DND-41 (cell line): ENCODE results near the gene NPPA.

Experiments used
- CTCF ChIP-seq: IDR thresholded peaks from 2 replicates; pipeline ENCODE4 v1.5.1; 2012; ENCODE audit warnings: borderline replicate concordance, low read length, moderate library complexity, mild to moderate bottlenecking; ENCODE audit not compliant: poor library complexity, severe bottlenecking; ENCODE audit errors: extremely low read depth
- EZH2 ChIP-seq: IDR thresholded peaks from 3 replicates; pipeline ENCODE4 v1.6.1; 2012; ENCODE audit warnings: borderline replicate concordance, low read depth, mild to moderate bottlenecking, moderate library complexity, low read length, inconsistent platforms; ENCODE audit not compliant: severe bottlenecking

- TF ChIP-seq CTCF (no peak), EZH2 (no peak)
Measured at GRCh38 chr1:11879311-11880180, 32.0 kb upstream of the NPPA start.
